Measurements from ENCODE around the gene HMGCS2.

- TF ChIP-seq POLR2A (IDR thresholded peaks at IDR 0.05) = no peak
- TF ChIP-seq CTCF (IDR thresholded peaks at IDR 0.05) = no peak
These were observed 14.1 kb upstream of the HMGCS2 start for GRCh38 chr1:119782631-119783325.

Data from thyroid gland (tissue), 4 donors.